HEK293T (cell line): ENCODE data around the gene USP3.
A peak's percentile ranks its signal among the peaks of the same experiment; 100 is the strongest.

Source experiments
- CTCF ChIA-PET: fragments of 350-600 bp; formaldehyde crosslinking; extraction: SDS; loops from one replicate; lab custom pipeline; 2021; ENCODE audit warnings: antibody characterized with exemption, inconsistent platforms; lab: Yijun Ruan, JAX
- POLR2A ChIA-PET: fragments of 350-600 bp; formaldehyde crosslinking; extraction: SDS; loops from one replicate; lab custom pipeline; 2020; ENCODE audit warnings: antibody characterized with exemption, inconsistent platforms; lab: Yijun Ruan, JAX
- DNase-seq: peaks from one replicate; pipeline ENCODE4 v3.0.0; 2012; ENCODE audit warnings: mixed read lengths; ENCODE audit errors: extremely low spot score
- ARNT ChIP-seq: fragments of 450-650 bp; IDR thresholded peaks from 2 replicates; pipeline ENCODE4 v1.6.1; 2017; ENCODE audit warnings: mild to moderate bottlenecking
- BHLHE40 ChIP-seq: fragments of 450-650 bp; IDR thresholded peaks from 2 replicates; pipeline ENCODE4 v1.6.1; 2016; ENCODE audit warnings: mild to moderate bottlenecking, moderate library complexity, borderline replicate concordance
- CTBP1 ChIP-seq: fragments of 450-650 bp; IDR thresholded peaks from 2 replicates; pipeline ENCODE4 v1.6.1; 2016; ENCODE audit warnings: borderline replicate concordance
- ELF4 ChIP-seq: fragments of 450-650 bp; IDR thresholded peaks from 2 replicates; pipeline ENCODE4 v1.6.1; 2017; ENCODE audit warnings: antibody characterized with exemption
- FOXA1 ChIP-seq: fragments of 450-650 bp; IDR thresholded peaks from 2 replicates; pipeline ENCODE4 v1.6.1; 2016; ENCODE audit warnings: mild to moderate bottlenecking
- FOXK2 ChIP-seq: fragments of 450-650 bp; IDR thresholded peaks from 2 replicates; pipeline ENCODE4 v1.6.1; 2016; ENCODE audit warnings: mild to moderate bottlenecking
- FOXM1 ChIP-seq: fragments of 450-650 bp; IDR thresholded peaks from 2 replicates; pipeline ENCODE4 v1.6.1; 2017; ENCODE audit warnings: mild to moderate bottlenecking, borderline replicate concordance
- HDGF ChIP-seq: fragments of 450-650 bp; IDR thresholded peaks from 2 replicates; pipeline ENCODE4 v1.6.1; 2017; ENCODE audit warnings: antibody characterized with exemption, borderline replicate concordance
- L3MBTL2 ChIP-seq: fragments of 450-650 bp; conservative IDR thresholded peaks from 2 replicates; pipeline ENCODE4 v1.6.1; 2016; ENCODE audit warnings: mild to moderate bottlenecking
- LEF1 ChIP-seq: fragments of 450-650 bp; IDR thresholded peaks from 2 replicates; pipeline ENCODE4 v1.6.1; 2017; ENCODE audit warnings: mild to moderate bottlenecking, borderline replicate concordance
- NFRKB ChIP-seq: fragments of 450-650 bp; IDR thresholded peaks from 2 replicates; pipeline ENCODE4 v1.6.1; 2016; ENCODE audit warnings: mild to moderate bottlenecking, moderate library complexity
- PKNOX1 ChIP-seq: fragments of 450-650 bp; IDR thresholded peaks from 2 replicates; pipeline ENCODE4 v1.6.1; 2016
- SP1 ChIP-seq: fragments of 450-650 bp; IDR thresholded peaks from 2 replicates; pipeline ENCODE4 v1.6.1; 2017
- SUZ12 ChIP-seq: fragments of 450-650 bp; IDR thresholded peaks from 2 replicates; pipeline ENCODE4 v1.6.1; 2016; ENCODE audit warnings: mild to moderate bottlenecking
- TARDBP ChIP-seq: fragments of 450-650 bp; IDR thresholded peaks from 2 replicates; pipeline ENCODE4 v1.6.1; 2016
- ZNF384 ChIP-seq: fragments of 450-650 bp; IDR thresholded peaks from 2 replicates; pipeline ENCODE4 v1.6.1; 2016

Gene USP3

GRCh38 chr15:63499175-63499549 is 5.2 kb upstream of the USP3 start:
- no peak for DNase-seq
- ChIA-PET CTCF (interaction anchor here (1.6 kb wide), 1 partner anchor 16 kb away, joined by 4 read pairs; no protein-coding TSS in a partner anchor), POLR2A (no interaction called here)
- TF ChIP-seq NFRKB = no peak
- TF ChIP-seq SUZ12 = no peak
- TF ChIP-seq TARDBP = no peak
- TF ChIP-seq FOXM1 = no peak
- TF ChIP-seq SP1 = no peak
- TF ChIP-seq FOXK2 = no peak

- POLR2A ChIA-PET = no interaction called here
- DNase-seq = no peak
- CTCF ChIA-PET = no interaction called here
- TF ChIP-seq PKNOX1 (peak; percentile 54; the same call in 1 of the 2 replicates), ARNT (no peak), NFRKB (no peak), CTBP1 (no peak), SP1 (no peak), FOXK2 (no peak)
Measured at GRCh38 chr15:63499611-63500010, 4.8 kb upstream of the USP3 start.

- ChIA-PET CTCF (no interaction called here), POLR2A (no interaction called here)
- DNase-seq = no peak
- TF ChIP-seq FOXA1 = no peak
- TF ChIP-seq ARNT = no peak
- TF ChIP-seq CTBP1 = no peak
- TF ChIP-seq FOXK2 = no peak
- no peak for TF ChIP-seq ZNF384
- no peak for TF ChIP-seq FOXM1
- TF ChIP-seq NFRKB = no peak
- no peak for TF ChIP-seq ELF4
- TF ChIP-seq SUZ12 = no peak
- no peak for TF ChIP-seq LEF1
- TF ChIP-seq SP1 = no peak
- TF ChIP-seq L3MBTL2 = no peak
- no peak for TF ChIP-seq BHLHE40
- no peak for TF ChIP-seq HDGF
- no peak for TF ChIP-seq PKNOX1
- TF ChIP-seq TARDBP = no peak
Measured at GRCh38 chr15:63500265-63501250, 3.8 kb upstream of the USP3 start.

- peak; percentile 16 for DNase-seq
- TF ChIP-seq ARNT = no peak
- TF ChIP-seq L3MBTL2 = no peak
- no peak for TF ChIP-seq LEF1
- TF ChIP-seq SUZ12 = no peak
- no peak for TF ChIP-seq FOXA1
- no peak for TF ChIP-seq PKNOX1
- POLR2A ChIA-PET = no interaction called here
- CTCF ChIA-PET = no interaction called here
Measured at GRCh38 chr15:63501256-63502089, 2.9 kb upstream of the USP3 start.

GRCh38 chr15:63502137-63502766 is 2.1 kb upstream of the USP3 start:
- no peak for TF ChIP-seq SP1
- no peak for TF ChIP-seq BHLHE40
- TF ChIP-seq FOXM1 = no peak
- no peak for TF ChIP-seq PKNOX1
- TF ChIP-seq FOXK2 = no peak
- TF ChIP-seq FOXA1 = no peak
- no peak for DNase-seq
- CTCF ChIA-PET = interaction anchor here (1.2 kb wide), 1 partner anchor 15 kb away, joined by 3 read pairs; no protein-coding TSS in a partner anchor
- POLR2A ChIA-PET = no interaction called here
